Ovary (tissue), 3 donors: ENCODE measurements around the gene ZBTB7A.

Experiments
- EP300 ChIP-seq: sonication (generic); formaldehyde crosslinking; IDR thresholded peaks from one replicate; pipeline ENCODE4 v1.6.1; 2017; ENCODE audit warnings: antibody characterized with exemption
- POLR2A ChIP-seq: fragments of 450-650 bp; IDR thresholded peaks from one replicate; pipeline ENCODE4 v1.6.1; 2017; ENCODE audit warnings: antibody characterized with exemption, mild to moderate bottlenecking, moderate library complexity
- TF ChIP-seq, protein P1 (sequence below), 3 donors: fragments of 450-650 bp in 2 of 3; fragments of 200-600 bp in 1 of 3; IDR thresholded peaks; one replicate each; pipeline versions ENCODE4 v1.5.1 to v1.8.0; 2016 to 2022; ENCODE audit warnings: antibody characterized with exemption in 3 of 3, mild to moderate bottlenecking in 1 of 3
- donor health status: DM: no; HTN: no; CAD: no.

DNA sequence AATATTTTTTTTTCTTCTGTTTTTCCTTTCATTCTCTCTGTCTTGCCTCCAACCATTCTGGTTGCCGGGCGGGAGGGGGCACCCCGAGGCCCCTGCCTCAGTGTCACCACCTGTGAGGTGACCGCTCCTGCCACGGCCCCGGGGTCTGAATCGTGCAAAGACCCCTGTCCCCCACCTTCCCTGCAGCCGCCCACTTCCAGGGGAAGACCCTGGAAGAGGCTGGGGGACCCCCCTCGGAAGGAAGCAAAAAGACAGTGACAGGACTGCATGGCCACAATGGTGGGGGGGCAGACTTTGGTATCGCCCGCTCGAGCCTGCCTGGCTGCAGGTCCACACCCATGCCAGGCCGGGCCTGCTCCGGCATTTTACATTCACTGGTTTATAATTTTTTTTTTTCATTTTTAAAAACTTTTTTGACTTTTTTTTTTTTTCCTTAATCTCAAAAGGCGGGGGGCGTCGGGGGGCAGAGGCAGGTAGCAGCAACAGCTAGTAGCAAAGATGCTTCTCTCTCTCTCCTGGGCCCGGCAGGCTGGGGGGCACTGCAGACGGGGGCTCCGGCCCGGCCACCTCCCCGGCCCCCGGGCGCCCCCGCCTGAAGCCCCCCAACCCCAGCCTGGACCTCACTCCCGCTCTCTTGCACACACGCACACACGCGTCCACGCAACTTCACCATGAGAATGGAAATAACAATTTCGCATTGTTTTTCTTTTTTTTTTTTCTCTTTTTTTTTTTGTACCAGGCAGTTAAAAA lies 22.6 kb downstream of the ZBTB7A start:
- TF ChIP-seq, protein P1, sequence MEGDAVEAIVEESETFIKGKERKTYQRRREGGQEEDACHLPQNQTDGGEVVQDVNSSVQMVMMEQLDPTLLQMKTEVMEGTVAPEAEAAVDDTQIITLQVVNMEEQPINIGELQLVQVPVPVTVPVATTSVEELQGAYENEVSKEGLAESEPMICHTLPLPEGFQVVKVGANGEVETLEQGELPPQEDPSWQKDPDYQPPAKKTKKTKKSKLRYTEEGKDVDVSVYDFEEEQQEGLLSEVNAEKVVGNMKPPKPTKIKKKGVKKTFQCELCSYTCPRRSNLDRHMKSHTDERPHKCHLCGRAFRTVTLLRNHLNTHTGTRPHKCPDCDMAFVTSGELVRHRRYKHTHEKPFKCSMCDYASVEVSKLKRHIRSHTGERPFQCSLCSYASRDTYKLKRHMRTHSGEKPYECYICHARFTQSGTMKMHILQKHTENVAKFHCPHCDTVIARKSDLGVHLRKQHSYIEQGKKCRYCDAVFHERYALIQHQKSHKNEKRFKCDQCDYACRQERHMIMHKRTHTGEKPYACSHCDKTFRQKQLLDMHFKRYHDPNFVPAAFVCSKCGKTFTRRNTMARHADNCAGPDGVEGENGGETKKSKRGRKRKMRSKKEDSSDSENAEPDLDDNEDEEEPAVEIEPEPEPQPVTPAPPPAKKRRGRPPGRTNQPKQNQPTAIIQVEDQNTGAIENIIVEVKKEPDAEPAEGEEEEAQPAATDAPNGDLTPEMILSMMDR (IDR thresholded peaks at IDR 0.05) = no peak
- TF ChIP-seq POLR2A (no peak), EP300 (no peak)
